Stimulated activated CD4-positive, alpha-beta T cell treated with anti-CD3 and anti-CD28 coated beads, Interleukin-15, amount 100 ng/mL, for 24 hours (primary cell): ENCODE results near the gene CPZ.

ENCODE experiments used
- DNase-seq: peaks from one replicate; pipeline ENCODE4 v3.0.0-alpha.2; 2020

Gene CPZ

DNA sequence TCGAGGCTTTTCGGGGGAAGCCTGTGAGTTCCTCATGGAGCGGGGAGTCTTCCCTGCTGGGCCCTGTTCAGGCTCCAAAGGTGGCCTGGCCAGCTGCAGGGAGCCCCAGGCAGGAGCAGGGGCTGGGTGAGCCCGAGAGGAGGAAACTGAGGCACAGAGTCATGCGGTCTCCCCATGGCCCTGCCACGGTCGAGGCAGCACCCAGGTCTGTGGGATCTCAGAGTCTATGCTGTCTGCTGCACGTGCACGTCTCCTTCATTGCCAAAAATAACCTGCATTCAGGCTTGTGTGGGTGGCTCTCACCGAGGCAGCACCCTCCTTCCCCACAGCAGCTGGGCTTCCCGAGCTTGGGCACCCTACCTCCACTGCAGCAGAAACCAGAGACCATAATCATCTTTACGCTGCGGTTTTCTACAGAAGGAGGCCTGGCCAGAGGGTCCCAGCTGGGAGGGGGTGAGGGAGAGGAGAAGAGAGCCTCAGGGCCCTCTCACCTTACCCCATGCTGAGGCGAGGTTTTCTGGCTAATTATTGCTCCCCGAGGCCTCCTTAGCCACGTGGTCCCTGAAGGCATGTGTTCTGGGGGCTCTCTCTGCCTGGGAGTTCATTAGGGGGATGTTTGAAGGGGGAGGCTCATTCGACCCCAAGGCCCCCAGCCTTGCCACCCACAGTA lies 64.3 kb downstream of the CPZ start:
- DNase-seq: no peak

DNA sequence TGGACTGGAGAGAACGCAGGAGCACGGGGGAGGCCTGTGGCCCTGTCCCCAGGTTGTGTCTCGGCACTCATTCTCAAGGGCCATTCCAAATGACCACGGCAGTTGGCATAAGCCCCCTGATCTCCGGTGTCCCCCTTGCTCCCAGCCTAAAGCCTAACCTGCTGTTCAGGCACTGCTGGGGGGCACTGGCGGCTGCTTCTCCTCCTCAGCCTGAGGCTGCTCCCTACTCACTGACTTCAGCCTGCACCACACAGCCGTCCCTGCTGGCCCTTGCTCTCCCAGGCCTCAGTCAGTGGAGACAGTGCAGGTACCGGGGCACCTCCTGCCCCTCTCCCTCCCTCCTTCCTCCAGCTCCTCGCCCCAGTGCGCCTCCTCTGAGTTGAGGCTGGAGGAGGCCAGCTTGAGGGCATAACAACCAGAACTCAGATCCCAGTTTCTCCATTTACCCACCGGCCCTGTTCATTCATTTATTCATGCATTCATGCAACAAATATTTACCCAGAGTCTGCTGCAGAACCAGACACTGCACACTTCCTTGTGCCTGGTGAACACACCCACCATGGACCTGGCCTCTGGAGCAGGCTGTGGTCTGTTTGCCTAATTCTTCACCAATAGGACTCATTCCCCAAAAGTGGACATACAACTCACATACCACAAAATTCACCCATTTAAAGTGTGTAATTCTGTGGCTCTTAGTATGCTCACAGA lies 65.0 kb downstream of the CPZ start:
- no peak for DNase-seq

DNA sequence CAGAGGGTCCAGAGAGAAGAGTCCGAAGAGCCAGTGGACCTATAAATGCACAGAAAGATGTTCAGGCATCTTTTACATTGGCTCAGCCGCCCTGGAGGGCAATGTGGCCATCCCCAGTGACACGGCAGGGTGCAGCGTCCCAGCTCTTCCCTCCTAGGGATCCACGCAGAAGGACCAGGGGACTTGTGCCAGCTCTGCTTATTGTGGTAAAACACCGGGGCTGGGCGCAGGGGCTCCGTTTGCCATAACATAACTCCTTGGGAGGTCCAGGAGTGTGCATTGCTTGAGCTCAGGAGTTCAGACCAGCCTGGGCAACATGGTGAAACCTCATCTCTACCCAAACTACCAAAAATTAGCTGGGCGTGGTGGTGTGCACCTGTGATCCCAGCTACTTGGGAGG lies 70.2 kb downstream of the CPZ start:
- no peak for DNase-seq

DNA sequence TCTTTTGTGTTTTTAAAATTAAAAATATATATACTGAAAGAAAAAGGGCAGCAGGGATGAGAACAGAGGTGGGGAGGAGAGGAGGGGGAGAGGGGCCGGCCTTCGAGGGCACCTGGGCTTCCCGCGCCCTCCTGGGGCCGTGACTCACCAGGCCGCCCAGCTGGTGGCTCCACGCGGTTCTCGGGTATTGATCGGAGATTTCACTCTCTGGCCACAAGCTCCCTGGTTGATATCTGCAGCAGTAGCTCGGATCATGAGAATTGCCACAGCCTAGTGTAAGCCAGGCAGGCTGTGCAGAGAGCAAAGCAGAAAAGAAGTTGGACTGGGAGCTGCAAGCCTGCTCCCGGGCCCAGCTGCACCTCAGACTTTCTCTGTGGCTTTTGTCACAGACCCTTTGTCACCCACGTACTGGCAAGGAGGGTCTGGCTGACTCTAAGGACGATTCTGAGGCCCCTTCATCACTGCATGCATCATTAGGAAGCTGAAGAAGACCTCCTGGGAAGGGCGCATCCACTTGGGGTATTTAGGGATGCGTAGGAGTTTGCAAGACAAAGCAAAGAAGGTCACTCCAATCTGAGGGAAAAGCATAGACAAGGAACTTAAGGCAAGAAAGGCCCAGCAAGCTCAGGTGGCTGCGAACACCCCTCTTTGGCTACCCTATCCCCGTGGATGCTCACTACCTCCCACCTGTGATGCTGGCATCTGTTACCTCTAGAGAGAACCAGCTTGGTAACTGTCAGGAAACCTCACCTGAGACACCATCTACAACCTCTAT lies 71.7 kb downstream of the CPZ start:
- no peak for DNase-seq

DNA sequence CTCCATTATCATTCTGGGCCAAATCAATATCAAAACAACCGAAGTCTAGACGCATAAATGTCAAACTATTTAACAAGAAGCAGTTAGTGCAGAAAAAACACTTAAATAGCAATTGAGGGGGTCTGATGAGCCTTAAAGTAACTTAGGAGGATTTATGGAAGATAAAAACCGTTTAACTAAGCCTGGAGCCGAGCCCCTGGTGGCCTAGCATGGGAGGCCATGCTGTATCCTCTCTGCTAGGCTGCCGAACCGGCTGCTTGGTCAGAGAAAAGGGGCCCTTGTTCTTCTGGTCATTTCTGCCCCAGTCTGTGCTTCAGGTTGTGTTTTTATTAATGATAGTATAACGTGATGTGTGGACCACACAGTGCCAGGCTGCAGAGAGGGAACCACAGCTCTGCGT lies 72.4 kb downstream of the CPZ start:
- DNase-seq: no peak

DNA sequence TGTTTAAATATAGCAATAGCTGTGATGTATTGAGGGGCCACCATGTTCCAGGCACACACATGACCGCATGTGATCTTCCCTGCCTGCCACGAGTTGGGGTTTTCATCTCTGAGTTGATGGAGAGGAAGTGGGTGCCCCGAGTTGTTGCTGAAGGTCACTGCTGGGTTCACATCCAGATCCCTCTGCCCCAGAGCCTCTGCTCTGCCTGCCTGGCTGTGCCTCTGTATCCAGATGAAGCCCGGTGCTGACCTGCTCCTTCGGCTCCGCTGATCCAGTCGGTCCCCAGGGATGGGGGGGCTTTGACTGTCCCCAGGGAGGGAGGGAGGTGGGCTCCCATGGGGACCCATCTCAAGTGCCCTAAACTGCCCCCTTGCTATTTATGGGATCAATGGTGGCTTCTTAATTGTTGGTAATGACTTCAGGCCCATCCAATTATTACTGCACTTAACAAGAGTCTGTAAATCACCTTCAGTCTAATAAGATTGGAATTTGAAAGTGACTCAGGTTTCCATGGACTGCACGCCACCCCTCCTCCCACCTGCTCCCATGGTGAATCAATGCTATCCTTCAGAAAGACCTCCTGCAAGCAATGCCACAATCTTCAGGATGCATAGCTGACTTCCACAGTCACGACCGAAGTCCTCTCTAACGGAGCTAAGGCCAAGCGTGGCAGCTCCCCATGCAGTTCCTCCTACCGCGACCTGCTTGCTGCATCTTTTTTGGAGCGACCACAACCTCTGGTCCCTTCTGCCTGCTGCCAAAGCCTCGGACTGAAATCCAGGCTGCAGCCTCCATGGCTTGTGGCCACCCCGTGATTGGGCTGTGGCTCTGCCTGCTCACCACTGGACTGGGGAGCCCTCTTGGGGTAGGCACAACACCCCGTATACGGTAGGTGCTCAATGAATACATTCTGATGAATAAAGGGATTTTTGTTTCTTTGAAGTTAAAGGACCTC lies 73.1 kb downstream of the CPZ start:
- DNase-seq: no peak

DNA sequence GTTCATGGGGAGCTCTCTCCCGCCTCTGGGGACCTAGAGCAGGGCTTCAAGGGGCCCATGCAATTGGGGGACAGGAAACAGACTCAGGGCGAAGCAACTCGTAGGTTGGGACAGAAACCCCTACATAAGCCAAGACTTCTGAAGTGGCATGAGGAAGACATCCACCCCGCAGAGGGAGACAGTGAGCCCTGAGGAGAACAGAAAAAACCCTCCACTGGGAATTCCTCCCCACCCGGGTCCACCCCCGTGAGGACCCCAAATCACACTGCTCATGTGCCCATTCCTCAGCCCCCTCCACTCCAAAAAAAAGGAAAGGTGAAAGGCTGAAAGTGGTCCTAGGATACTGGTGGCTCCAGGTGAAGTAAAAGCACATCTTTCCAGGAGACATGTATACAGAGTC lies 74.0 kb downstream of the CPZ start:
- no peak for DNase-seq
